Measurements from ENCODE around the gene GPATCH4. TPM values are rescaled to one million over a fixed set of nuclear protein-coding genes. Genes with fewer than 3 reads are reported as not detected.

GPATCH4 gene
- total RNA-seq, 2 experiments from 2014 or later = 33.3 to 51.6 TPM

- DNase-seq (ENCODE audit: low spot score) = no peak
- Histone ChIP-seq H4K20me1 (ENCODE audit: insufficient read depth, low read length) (no peaks in the 10 kb centered on the region), H3K4me3 (ENCODE audit: low read depth, low read length, poor library complexity, severe bottlenecking) (no peak overlapping the region), H3K27ac (ENCODE audit: low read depth, low read length, poor library complexity, severe bottlenecking) (no peak overlapping the region), H3K9me2 (ENCODE audit: insufficient read depth, low read length) (no peaks in the 10 kb centered on the region), H3K36me3 (ENCODE audit: insufficient read depth, low read length) (no peaks in the 10 kb centered on the region), H3K9me3 (ENCODE audit: low read length) (no peaks in the 10 kb centered on the region), H3K79me2 (ENCODE audit: insufficient read depth, low read depth, low read length) (no peaks in the 10 kb centered on the region), H3K4me1 (ENCODE audit: insufficient read depth, low read length, poor library complexity, severe bottlenecking) (no peaks in the 10 kb centered on the region), H3K4me2 (ENCODE audit: low read length) (no peak overlapping the region), H2AFZ (ENCODE audit: low read length) (no peak overlapping the region)
- BruUV-seq (replicated peaks) = no TSS peak
- POLR2A ChIA-PET = no interaction called here
- intact Hi-C loops (cut with micrococcal nuclease; ENCODE audit: unreplicated experiment) = no loop called here
- CTCF ChIA-PET (ENCODE audit: unreplicated experiment) = no interaction called here
- TF ChIP-seq, protein P1, sequence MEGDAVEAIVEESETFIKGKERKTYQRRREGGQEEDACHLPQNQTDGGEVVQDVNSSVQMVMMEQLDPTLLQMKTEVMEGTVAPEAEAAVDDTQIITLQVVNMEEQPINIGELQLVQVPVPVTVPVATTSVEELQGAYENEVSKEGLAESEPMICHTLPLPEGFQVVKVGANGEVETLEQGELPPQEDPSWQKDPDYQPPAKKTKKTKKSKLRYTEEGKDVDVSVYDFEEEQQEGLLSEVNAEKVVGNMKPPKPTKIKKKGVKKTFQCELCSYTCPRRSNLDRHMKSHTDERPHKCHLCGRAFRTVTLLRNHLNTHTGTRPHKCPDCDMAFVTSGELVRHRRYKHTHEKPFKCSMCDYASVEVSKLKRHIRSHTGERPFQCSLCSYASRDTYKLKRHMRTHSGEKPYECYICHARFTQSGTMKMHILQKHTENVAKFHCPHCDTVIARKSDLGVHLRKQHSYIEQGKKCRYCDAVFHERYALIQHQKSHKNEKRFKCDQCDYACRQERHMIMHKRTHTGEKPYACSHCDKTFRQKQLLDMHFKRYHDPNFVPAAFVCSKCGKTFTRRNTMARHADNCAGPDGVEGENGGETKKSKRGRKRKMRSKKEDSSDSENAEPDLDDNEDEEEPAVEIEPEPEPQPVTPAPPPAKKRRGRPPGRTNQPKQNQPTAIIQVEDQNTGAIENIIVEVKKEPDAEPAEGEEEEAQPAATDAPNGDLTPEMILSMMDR (conservative IDR thresholded peaks at IDR 0.05; ENCODE audit: low read length) = no peak
- TF ChIP-seq EZH2phosphoT487 (IDR thresholded peaks at IDR 0.05; ENCODE audit: borderline replicate concordance, low read depth, low read length) = no peak
Measured at GRCh38 chr1:156642265-156643048, 41.2 kb upstream of the GPATCH4 start.

DNA sequence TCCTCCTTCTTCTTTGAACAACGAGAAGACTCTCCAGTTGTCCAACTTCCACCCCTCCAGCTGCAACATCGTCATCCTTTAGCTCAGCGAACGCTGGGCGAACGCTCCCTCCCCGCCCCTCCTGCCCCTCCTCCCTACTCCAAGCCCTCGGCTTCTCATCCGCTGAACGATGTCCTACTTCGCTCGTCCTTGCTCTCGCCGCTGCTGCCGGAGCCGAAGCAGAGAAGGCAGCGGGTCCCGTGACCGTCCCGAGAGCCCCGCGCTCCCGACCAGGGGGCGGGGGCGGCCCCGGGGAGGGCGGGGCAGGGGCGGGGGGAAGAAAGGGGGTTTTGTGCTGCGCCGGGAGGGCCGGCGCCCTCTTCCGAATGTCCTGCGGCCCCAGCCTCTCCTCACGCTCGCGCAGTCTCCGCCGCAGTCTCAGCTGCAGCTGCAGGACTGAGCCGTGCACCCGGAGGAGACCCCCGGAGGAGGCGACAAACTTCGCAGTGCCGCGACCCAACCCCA lies 40.5 kb upstream of the GPATCH4 start, which contains the start of gene BCAN:
BCAN (plus strand) TSS at position 357 of the 504 bp plus-strand sequence. CDS start 3,938 bp downstream, outside the sequence.
- Histone ChIP-seq H4K20me1 (ENCODE audit: insufficient read depth, low read length) (no peaks in the 10 kb centered on the region), H3K4me3 (ENCODE audit: low read depth, low read length, poor library complexity, severe bottlenecking) (no peak within 1 kb of the TSS), H2AFZ (ENCODE audit: low read length) (no peak within 1 kb of the TSS), H3K79me2 (ENCODE audit: insufficient read depth, low read depth, low read length) (no peaks in the 10 kb centered on the region), H3K9me3 (ENCODE audit: low read length) (no peaks in the 10 kb centered on the region), H3K27ac (ENCODE audit: low read depth, low read length, poor library complexity, severe bottlenecking) (no peak within 1 kb of the TSS), H3K36me3 (ENCODE audit: insufficient read depth, low read length) (no peaks in the 10 kb centered on the region), H3K4me1 (ENCODE audit: insufficient read depth, low read length, poor library complexity, severe bottlenecking) (no peaks in the 10 kb centered on the region), H3K9me2 (ENCODE audit: insufficient read depth, low read length) (no peaks in the 10 kb centered on the region), H3K4me2 (ENCODE audit: low read length) (no peak within 1 kb of the TSS)
- ChIA-PET CTCF (ENCODE audit: unreplicated experiment) (no interaction called here), POLR2A (no interaction called here)
- intact Hi-C loops (cut with micrococcal nuclease; ENCODE audit: unreplicated experiment) = no loop called here
- no peak for DNase-seq (ENCODE audit: low spot score)
- TF ChIP-seq, protein P1 (conservative IDR thresholded peaks at IDR 0.05; ENCODE audit: low read length) = no peak
- TF ChIP-seq EZH2phosphoT487 (IDR thresholded peaks at IDR 0.05; ENCODE audit: borderline replicate concordance, low read depth, low read length) = no peak
- no TSS peak for BruUV-seq (replicated peaks)
